A673 (cell line): ENCODE measurements around the gene RAP1GAP. TPM values are rescaled to one million over a fixed set of nuclear protein-coding genes. Genes with fewer than 3 reads are reported as not detected.

ENCODE experiments used
- BruUV-seq: library from RNA; stranded (reverse); fragments of 400-500 nt; replicated peaks from 2 replicates; lab custom pipeline; 2021; lab: Mats Ljungman, UMichigan
- CTCF ChIA-PET: fragments of 300-600 bp; sonication (Branson Sonifier 250); formaldehyde crosslinking; loops from one replicate; lab custom pipeline; 2022; ENCODE audit warnings: antibody characterized with exemption; lab: Charles Lee
- POLR2A ChIA-PET: fragments of 300-600 bp; sonication (Branson Sonifier 250); formaldehyde crosslinking; loops from one replicate; lab custom pipeline; 2022; ENCODE audit warnings: antibody characterized with exemption; ENCODE audit not compliant: low non-redundant PET; lab: Charles Lee
- DNase-seq: peaks from one replicate; pipeline ENCODE4 v3.0.0-alpha.2; 2015; ENCODE audit warnings: low spot score
- H3K27ac ChIP-seq: fragments of 200-600 bp; sonication (generic); 2 replicates; pipeline ENCODE4 v1.5.1; 2016; ENCODE audit warnings: mixed run types, low read depth, mild to moderate bottlenecking, mixed read lengths, antibody characterized with exemption, low read length; ENCODE audit not compliant: poor library complexity, severe bottlenecking
- H3K27me3 ChIP-seq: fragments of 200-600 bp; sonication (generic); replicated peaks from 2 replicates; pipeline ENCODE4 v1.6.1; 2017; ENCODE audit warnings: mixed run types, low read depth, mild to moderate bottlenecking, mixed read lengths, antibody characterized with exemption, low read length; ENCODE audit not compliant: insufficient read depth, poor library complexity
- H3K36me3 ChIP-seq: fragments of 200-600 bp; sonication (generic); 2 replicates; pipeline ENCODE4 v1.6.1; 2016; ENCODE audit warnings: mixed run types, mild to moderate bottlenecking, mixed read lengths, antibody characterized with exemption, low read length; ENCODE audit not compliant: insufficient read depth, poor library complexity, severe bottlenecking
- H3K4me1 ChIP-seq: fragments of 200-600 bp; sonication (generic); 2 replicates; pipeline ENCODE4 v1.6.1; 2017; ENCODE audit warnings: mixed run types, mild to moderate bottlenecking, mixed read lengths, antibody characterized with exemption, low read length; ENCODE audit not compliant: insufficient read depth, poor library complexity, severe bottlenecking
- H3K4me3 ChIP-seq: fragments of 200-600 bp; sonication (generic); 2 replicates; pipeline ENCODE4 v1.5.1; 2016; ENCODE audit warnings: low read depth, mixed run types, mild to moderate bottlenecking, mixed read lengths, low read length; ENCODE audit not compliant: poor library complexity, severe bottlenecking
- H3K9me3 ChIP-seq: fragments of 200-600 bp; sonication (generic); 2 replicates; pipeline ENCODE4 v1.6.1; 2016; ENCODE audit warnings: mixed run types, low read depth, mild to moderate bottlenecking, mixed read lengths, antibody characterized with exemption, low read length; ENCODE audit not compliant: poor library complexity, severe bottlenecking
- CTCF ChIP-seq: fragments of 300-800, 200-600 bp; sonication (generic); conservative IDR thresholded peaks from 2 replicates; pipeline ENCODE4 v1.5.1; 2017; ENCODE audit warnings: low read depth, mild to moderate bottlenecking, antibody characterized with exemption, low read length, moderate library complexity, mixed read lengths
- EZH2 ChIP-seq: fragments of 200-600 bp; sonication (generic); IDR thresholded peaks from 2 replicates; pipeline ENCODE4 v1.6.1; 2017; ENCODE audit warnings: borderline replicate concordance, low read depth, mild to moderate bottlenecking, mixed read lengths, antibody characterized with exemption, low read length; ENCODE audit not compliant: poor library complexity, severe bottlenecking
- intact Hi-C: fragments of 100-400 bp; cut with micrococcal nuclease; formaldehyde crosslinking; loops from one replicate; pipeline ENCODE4 v1.10.0; 2022; ENCODE audit not compliant: unreplicated experiment
- total RNA-seq: library from RNA; stranded (reverse); gene quantifications from 2 replicates; pipeline ENCODE4 v1.2.3, GENCODE V29; 2021

The RAP1GAP gene
- total RNA-seq, 1 experiment from 2014 or later = 37.7 TPM

DNA sequence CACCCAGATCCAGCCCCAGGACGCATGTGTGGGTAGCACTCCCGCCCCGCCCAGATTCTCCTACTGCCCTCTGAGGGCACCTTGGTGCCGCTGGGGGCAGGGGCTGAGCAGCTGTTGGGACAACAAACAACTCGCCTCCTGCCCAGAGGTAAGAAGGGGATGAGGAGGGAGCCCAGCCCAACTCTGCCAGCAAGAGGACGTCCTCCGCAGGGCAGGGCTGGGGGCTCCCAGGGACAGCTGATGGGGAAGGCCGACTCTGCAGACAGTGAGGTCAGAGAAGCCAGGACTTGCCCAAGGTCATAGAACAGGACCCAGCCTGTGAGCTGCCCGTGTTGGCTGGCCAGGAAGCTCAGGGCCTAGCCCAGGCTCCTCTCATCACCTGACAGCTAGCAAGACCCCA is 18.8 kb downstream of the RAP1GAP start:
- H3K27me3 ChIP-seq = no peaks in the 10 kb centered on the region
- peak overlapping the region; percentile 54 for H3K27ac ChIP-seq
- intact Hi-C loops = loop anchor here (10.0 kb wide), 1 partner anchor 396 kb away; no protein-coding TSS in a partner anchor
- no peak for TF ChIP-seq CTCF
- no peak for TF ChIP-seq EZH2
- POLR2A ChIA-PET = no interaction called here
- no peak for DNase-seq
- H3K36me3 ChIP-seq = no peaks in the 10 kb centered on the region
- CTCF ChIA-PET = no interaction called here
- peaks cover 69% of the 10 kb centered on the region for H3K4me1 ChIP-seq
- H3K4me3 ChIP-seq = no peak overlapping the region
- no TSS peak for BruUV-seq
- no peaks in the 10 kb centered on the region for H3K9me3 ChIP-seq

DNA sequence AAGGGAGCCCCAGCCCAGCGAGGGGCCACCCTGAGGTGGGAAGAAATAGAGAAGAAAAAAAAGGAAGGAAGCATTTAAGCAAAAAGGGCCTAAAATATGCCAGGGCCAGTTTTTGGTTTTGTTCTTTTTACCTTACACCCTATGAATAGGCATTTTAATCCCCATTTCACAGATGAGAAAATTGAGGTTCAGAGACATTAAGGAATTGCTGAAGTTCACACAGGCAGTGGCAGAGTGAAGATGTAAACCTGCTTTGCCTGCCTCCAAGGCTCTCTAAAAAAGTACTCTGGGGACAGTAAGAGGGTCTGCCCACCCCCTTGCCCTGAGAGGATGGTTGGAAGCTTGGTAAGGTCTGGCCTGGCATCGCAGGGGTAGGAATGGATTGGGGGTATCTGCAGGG is 19.8 kb downstream of the RAP1GAP start:
- no peak overlapping the region for H3K4me3 ChIP-seq
- BruUV-seq = TSS peak; percentile 14
- peak overlapping the region; percentile 37 for H3K27ac ChIP-seq
- H3K36me3 ChIP-seq = no peaks in the 10 kb centered on the region
- POLR2A ChIA-PET = no interaction called here
- H3K9me3 ChIP-seq = no peaks in the 10 kb centered on the region
- H3K4me1 ChIP-seq = peaks cover 66% of the 10 kb centered on the region
- intact Hi-C loops = no loop called here
- no peaks in the 10 kb centered on the region for H3K27me3 ChIP-seq
- TF ChIP-seq CTCF (no peak), EZH2 (no peak)
- CTCF ChIA-PET = no interaction called here
- no peak for DNase-seq

GRCh38 chr1:21648791-21649190 is 20.4 kb downstream of the RAP1GAP start:
- H3K9me3 ChIP-seq = no peaks in the 10 kb centered on the region
- DNase-seq = no peak
- POLR2A ChIA-PET = no interaction called here
- intact Hi-C loops = no loop called here
- H3K27me3 ChIP-seq = no peaks in the 10 kb centered on the region
- no peak overlapping the region for H3K4me3 ChIP-seq
- CTCF ChIA-PET = no interaction called here
- H3K4me1 ChIP-seq = peaks cover 61% of the 10 kb centered on the region
- TF ChIP-seq CTCF (no peak), EZH2 (no peak)
- H3K27ac ChIP-seq = no peak overlapping the region
- no peaks in the 10 kb centered on the region for H3K36me3 ChIP-seq
- BruUV-seq = no TSS peak
